HG03460 (cell line): ENCODE results near the gene KLK3.

Experiments
- ATAC-seq: cut with Tn5 transposase; IDR thresholded peaks from one replicate; pipeline ENCODE4 v1.9.1; 2021; ENCODE audit not compliant: unreplicated experiment

Gene KLK3

GRCh38 chr19:50830266-50831025 is 24.3 kb upstream of the KLK3 start:
- no peak for ATAC-seq

- no peak for ATAC-seq
Measured at GRCh38 chr19:50831026-50831396, 23.7 kb upstream of the KLK3 start.

GRCh38 chr19:50832666-50833065 is 22.0 kb upstream of the KLK3 start:
- no peak for ATAC-seq

GRCh38 chr19:50833117-50833801 is 21.5 kb upstream of the KLK3 start, which contains the start of gene KLK15:
Gene KLK15, minus strand, starts transcription at chr19:50833574. Its CDS starts 2,082 bp downstream, at chr19:50831492.
- ATAC-seq, result no peak

GRCh38 chr19:50833802-50834167 is 20.9 kb upstream of the KLK3 start:
- ATAC-seq, result no peak

GRCh38 chr19:50835103-50835784 is 19.5 kb upstream of the KLK3 start:
- ATAC-seq, result no peak

GRCh38 chr19:50835785-50836542 is 18.8 kb upstream of the KLK3 start:
- no peak for ATAC-seq

GRCh38 chr19:50836543-50837195 is 18.0 kb upstream of the KLK3 start:
- no peak for ATAC-seq

- ATAC-seq, result no peak
Measured at GRCh38 chr19:50837300-50837699, 17.4 kb upstream of the KLK3 start.

- no peak for ATAC-seq
Measured at GRCh38 chr19:50838239-50838638, 16.5 kb upstream of the KLK3 start.

- no peak for ATAC-seq
Measured at GRCh38 chr19:50839712-50840655, 14.7 kb upstream of the KLK3 start.

- no peak for ATAC-seq
Measured at GRCh38 chr19:50842130-50842529, 12.6 kb upstream of the KLK3 start.

GRCh38 chr19:50843205-50843604 is 11.5 kb upstream of the KLK3 start:
- ATAC-seq, result no peak

- no peak for ATAC-seq
Measured at GRCh38 chr19:50843701-50844221, 11.0 kb upstream of the KLK3 start.

- ATAC-seq, result no peak
Measured at GRCh38 chr19:50844296-50844935, 10.3 kb upstream of the KLK3 start.

GRCh38 chr19:50850738-50851137 is 4.0 kb upstream of the KLK3 start:
- no peak for ATAC-seq

GRCh38 chr19:50851620-50852019 is 3.1 kb upstream of the KLK3 start:
- ATAC-seq, result no peak

- ATAC-seq, result no peak
Measured at GRCh38 chr19:50857366-50857765, 2.7 kb downstream of the KLK3 start.

GRCh38 chr19:50858886-50859285 is 4.2 kb downstream of the KLK3 start:
- ATAC-seq, result no peak
